CD4-positive, alpha-beta T cell treated with Interleukin-21 for 1 hour (primary cell): ENCODE results near the gene TMC6.

Experiments used
- DNase-seq: peaks from one replicate; pipeline ENCODE4 v3.0.0-alpha.2; 2020

TMC6 gene

DNA sequence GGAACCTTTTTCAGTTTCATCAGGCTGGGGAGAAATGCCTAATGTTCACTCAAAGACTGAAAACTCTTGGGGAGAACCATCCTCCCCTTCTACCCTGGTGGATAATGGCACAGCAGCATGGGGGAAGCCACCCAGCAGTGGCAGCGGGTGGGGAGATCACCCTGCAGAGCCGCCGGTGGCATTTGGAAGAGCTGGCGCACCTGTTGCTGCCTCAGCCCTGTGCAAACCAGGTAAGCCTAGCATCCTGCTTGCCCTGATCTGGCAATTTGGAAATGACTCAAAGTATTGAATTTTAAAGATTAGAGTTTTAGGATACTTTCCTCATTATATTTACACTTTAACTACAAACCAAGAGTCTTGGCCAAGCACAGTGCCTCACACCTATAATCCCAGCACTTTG lies 63.8 kb downstream of the TMC6 start:
- DNase-seq: no peak

DNA sequence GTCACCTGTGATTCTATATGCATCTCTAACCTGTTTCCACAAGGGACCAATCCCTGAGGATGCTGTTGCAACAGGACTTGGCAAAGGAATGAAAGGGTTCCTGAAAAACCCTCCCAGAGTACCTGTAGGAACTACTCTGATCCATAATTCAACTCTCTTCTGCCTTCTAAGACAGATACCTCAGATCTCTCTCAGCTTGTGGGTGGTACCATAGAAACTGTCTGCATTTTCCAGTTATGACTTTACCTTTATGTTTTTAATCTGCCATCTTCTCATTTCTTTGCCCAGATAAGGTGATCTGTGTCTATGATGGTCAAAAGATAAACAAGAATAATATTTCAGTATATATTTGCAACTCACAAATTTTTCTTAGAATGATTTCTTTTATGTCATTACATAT lies 65.1 kb downstream of the TMC6 start:
- no peak for DNase-seq

DNA sequence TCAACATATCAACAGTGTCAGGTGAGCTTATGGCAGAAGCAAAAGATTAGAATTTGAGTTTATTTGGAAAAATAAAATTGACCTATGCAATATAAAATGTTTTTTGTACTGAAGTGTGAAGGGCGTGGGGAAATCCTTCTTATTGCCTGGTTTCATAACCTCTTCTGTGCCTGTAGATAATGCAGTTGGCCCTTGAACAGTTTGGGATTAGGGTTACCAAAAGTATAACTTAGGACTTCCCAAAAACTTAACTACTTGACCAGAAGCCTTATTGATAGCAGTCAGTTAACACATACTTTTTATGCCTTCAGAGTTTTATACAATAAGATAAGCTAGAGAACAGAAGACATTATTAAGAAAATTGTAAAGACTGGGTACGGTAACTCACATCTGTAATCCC lies 66.0 kb downstream of the TMC6 start:
- DNase-seq: no peak
